Left lung (tissue), 10 donors: ENCODE measurements around the gene RNU6-7. TPM values are rescaled to one million over a fixed set of nuclear protein-coding genes. Genes with fewer than 3 reads are reported as not detected.

Source experiments
- ATAC-seq: fragments of 200-7000 bp; cut with Tn5 transposase; one replicate; pipeline ENCODE4 v1.9.1; 2020; ENCODE audit warnings: moderate library complexity
- DNase-seq, 4 donors: peaks; one replicate each; pipeline ENCODE4 v3.0.0-alpha.2; 2013 to 2020
- H3K27ac ChIP-seq, 2 donors: fragments of 200-600 bp; sonication (generic) in 1 of 2; one replicate each; pipeline versions ENCODE4 v1.5.0 to v1.8.0; 2020 to 2021
- H3K27me3 ChIP-seq, 2 donors: fragments of 200-600 bp; sonication (generic) in 1 of 2; one replicate each; pipeline versions ENCODE4 v1.5.0 to v1.8.0; 2020 to 2021
- H3K36me3 ChIP-seq, 2 donors: fragments of 200-600 bp; sonication (generic) in 1 of 2; one replicate each; pipeline versions ENCODE4 v1.5.0 to v1.8.0; 2020 to 2021
- H3K4me1 ChIP-seq, 2 donors: fragments of 200-600 bp; one replicate each; pipeline ENCODE4 v1.8.0; 2021
- H3K4me3 ChIP-seq, 2 donors: fragments of 200-600 bp; sonication (generic) in 1 of 2; one replicate each; pipeline versions ENCODE4 v1.5.0 to v1.8.0; 2020 to 2021; ENCODE audit warnings: mild to moderate bottlenecking in 1 of 2
- H3K9me3 ChIP-seq, 2 donors: fragments of 200-600 bp; sonication (generic) in 1 of 2; one replicate each; pipeline versions ENCODE4 v1.5.0 to v1.8.0; 2020 to 2021
- intact Hi-C, 2 donors: fragments of 100-400 bp; cut with DNase I; formaldehyde crosslinking; loops; one replicate each; pipeline versions ENCODE4 v1.11.2 to v1.14.2; 2022
- polyA plus RNA-seq, 6 donors: library from polyadenylated mRNA; unstranded; fragments of 120-200 nt; gene quantifications; one replicate each; pipeline ENCODE4 v1.2.1, GENCODE V29; 2013; ENCODE audit not compliant: insufficient read length in 6 of 6
- total RNA-seq, 2 donors: library from RNA; stranded (reverse); fragmentation: NEBNext Ultra II Directional; extraction: Animal tissue kit (Norgen Biotek cat#: 25700); gene quantifications; one replicate each; pipeline ENCODE4 v1.2.1, GENCODE V29; 2021
- TF ChIP-seq, protein P1 (sequence below), 2 donors: fragments of 200-600 bp; sonication (generic) in 1 of 2; IDR thresholded peaks; one replicate each; pipeline versions ENCODE4 v1.5.0 to v1.8.0; 2021; ENCODE audit warnings: antibody characterized with exemption in 2 of 2
- donor health status: DM: no; HTN: yes; CAD: no.
- donor health status: DM: no; HTN: no; CAD: no.

The RNU6-7 gene
- total and polyA plus RNA-seq, 8 donors, result not detected

DNA sequence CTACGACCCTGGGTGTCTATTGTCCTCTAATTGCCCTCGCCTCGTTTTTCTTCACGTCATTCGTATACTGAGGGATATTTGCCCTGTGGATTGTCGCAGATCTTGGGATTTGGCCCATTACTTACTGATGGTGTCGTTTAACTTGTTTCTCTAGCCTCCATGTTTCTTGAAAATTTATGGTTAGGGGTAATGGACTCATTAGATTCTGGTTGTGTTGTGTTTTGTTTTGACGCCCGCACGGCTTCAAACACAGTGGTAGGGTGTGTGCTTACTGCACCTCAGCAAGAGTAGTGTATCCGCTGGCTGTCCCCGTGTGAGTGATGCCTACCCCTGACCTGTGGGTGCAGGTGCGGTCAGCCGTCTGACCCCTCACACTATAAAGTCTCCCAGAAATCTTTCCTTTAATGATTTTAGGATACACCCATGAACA lies 2.1 kb downstream of the RNU6-7 start:
- ATAC-seq (peak; percentile 36), DNase-seq (peak in 2 of 4 donors; percentile 39 to 40)
- peak overlapping the region; percentile 60 to 61 for H3K4me3 ChIP-seq
- no peaks in the 10 kb centered on the region for H3K36me3 ChIP-seq
- intact Hi-C loops, result no loop called here
- TF ChIP-seq, protein P1, sequence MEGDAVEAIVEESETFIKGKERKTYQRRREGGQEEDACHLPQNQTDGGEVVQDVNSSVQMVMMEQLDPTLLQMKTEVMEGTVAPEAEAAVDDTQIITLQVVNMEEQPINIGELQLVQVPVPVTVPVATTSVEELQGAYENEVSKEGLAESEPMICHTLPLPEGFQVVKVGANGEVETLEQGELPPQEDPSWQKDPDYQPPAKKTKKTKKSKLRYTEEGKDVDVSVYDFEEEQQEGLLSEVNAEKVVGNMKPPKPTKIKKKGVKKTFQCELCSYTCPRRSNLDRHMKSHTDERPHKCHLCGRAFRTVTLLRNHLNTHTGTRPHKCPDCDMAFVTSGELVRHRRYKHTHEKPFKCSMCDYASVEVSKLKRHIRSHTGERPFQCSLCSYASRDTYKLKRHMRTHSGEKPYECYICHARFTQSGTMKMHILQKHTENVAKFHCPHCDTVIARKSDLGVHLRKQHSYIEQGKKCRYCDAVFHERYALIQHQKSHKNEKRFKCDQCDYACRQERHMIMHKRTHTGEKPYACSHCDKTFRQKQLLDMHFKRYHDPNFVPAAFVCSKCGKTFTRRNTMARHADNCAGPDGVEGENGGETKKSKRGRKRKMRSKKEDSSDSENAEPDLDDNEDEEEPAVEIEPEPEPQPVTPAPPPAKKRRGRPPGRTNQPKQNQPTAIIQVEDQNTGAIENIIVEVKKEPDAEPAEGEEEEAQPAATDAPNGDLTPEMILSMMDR (IDR thresholded peaks at IDR 0.05), result no peak
- peak overlapping the region; percentile 80 to 88 for H3K27ac ChIP-seq
- H3K4me1 ChIP-seq, result peaks cover 9 to 31% of the 10 kb centered on the region in 2 donors
- peaks cover 0 to 23% of the 10 kb centered on the region in 2 donors for H3K27me3 ChIP-seq
- no peaks in the 10 kb centered on the region for H3K9me3 ChIP-seq

DNA sequence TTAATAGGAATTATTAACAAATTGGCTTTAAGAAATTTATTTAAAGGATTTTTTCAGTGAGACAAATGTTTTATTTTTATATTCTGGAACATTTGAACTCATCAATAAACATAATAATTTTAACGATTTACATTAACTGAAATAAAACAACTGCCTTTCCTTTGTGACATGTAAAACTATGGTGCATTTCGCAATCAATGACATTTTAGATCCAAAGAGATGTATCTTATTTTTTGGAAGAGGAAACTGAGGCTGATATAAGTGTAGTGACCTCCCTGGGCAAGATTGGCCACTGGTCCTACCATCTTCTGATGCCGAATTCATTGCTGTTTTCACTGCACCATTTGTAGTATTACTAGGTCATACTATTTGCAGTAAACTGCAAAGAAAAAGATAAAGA lies 3.7 kb downstream of the RNU6-7 start:
- peaks cover 0 to 23% of the 10 kb centered on the region in 2 donors for H3K27me3 ChIP-seq
- DNase-seq, result no peak
- intact Hi-C loops, result no loop called here

DNA sequence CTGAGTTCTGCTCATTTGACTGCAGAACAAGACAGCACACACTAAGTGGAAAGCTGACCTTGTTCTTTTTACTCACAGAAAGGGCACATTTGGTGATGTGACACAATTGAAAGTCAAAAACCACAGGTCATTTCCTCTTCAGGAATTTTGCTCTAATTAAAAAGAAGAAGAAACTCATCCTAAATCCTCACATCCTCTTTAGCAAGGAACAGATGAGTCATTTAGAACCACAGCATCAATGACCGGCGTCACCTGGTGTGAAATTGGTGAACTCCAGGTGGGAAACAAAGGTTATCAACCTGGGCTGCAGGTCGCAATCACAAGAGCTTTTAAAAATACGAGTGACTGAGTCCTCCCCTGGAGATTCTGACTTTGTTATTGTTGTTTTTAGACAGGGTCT lies 4.1 kb downstream of the RNU6-7 start:
- Histone ChIP-seq H3K27ac (no peak overlapping the region), H3K27me3 (peaks cover 0 to 23% of the 10 kb centered on the region in 2 donors), H3K36me3 (no peaks in the 10 kb centered on the region), H3K4me3 (no peak overlapping the region), H3K4me1 (peaks cover 9 to 22% of the 10 kb centered on the region in 2 donors), H3K9me3 (no peaks in the 10 kb centered on the region)
- ATAC-seq (no peak), DNase-seq (no peak)
- TF ChIP-seq, protein P1 (IDR thresholded peaks at IDR 0.05), result no peak
- intact Hi-C loops, result no loop called here

More for the DNA sequence above, 3.7 kb downstream of the RNU6-7 start:
- H3K4me1 ChIP-seq, result peaks cover 9 to 26% of the 10 kb centered on the region in 2 donors
- no peak for ATAC-seq
- TF ChIP-seq, protein P1 (IDR thresholded peaks at IDR 0.05), result no peak
- H3K27ac ChIP-seq, result no peak overlapping the region
- no peak overlapping the region for H3K4me3 ChIP-seq
- no peaks in the 10 kb centered on the region for H3K9me3 ChIP-seq
- H3K36me3 ChIP-seq, result no peaks in the 10 kb centered on the region

DNA sequence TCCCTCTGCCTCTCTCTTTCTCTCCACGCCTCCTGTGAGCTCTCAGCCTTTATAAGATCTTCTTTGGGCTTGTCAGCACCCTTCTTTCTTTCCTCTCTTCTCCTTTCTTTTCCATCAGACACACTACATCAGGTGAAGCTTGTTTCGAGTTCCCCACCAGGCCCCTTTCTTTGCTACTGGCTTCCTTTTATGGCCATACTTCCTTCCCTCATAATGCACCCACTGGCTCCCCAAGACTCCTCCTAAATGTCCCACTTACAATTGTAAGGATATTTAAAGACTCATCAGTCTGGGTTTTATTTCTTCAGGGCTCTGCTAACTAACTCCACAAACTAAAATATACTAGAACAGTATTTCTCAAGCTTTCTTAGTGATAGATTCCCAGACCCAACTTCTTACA lies 4.7 kb downstream of the RNU6-7 start:
- Histone ChIP-seq H3K36me3 (no peaks in the 10 kb centered on the region), H3K27me3 (peaks cover 0 to 22% of the 10 kb centered on the region in 2 donors), H3K4me1 (peaks cover 9 to 22% of the 10 kb centered on the region in 2 donors), H3K9me3 (no peaks in the 10 kb centered on the region), H3K27ac (no peak overlapping the region), H3K4me3 (no peak overlapping the region)
- ATAC-seq (no peak), DNase-seq (no peak)
- intact Hi-C loops, result no loop called here
- TF ChIP-seq, protein P1 (IDR thresholded peaks at IDR 0.05), result no peak

DNA sequence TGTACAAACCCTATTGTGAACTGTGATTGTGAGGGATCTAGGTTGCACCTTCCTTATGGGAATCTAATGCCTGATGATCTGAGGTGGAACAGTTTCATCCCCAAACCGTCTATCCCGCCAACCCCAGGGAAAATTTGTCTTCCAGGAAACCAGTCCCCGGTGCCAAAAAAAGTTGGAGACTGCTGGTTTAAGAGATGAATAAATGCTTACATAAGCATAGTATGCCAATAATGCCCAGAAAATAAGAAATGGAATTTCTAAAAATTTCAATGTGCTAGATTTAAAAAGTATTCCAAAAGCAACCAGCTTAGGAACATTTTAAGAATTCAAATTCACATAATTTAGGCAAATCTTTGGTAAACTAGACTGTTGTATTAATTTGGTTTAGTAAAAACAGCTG lies 6.6 kb downstream of the RNU6-7 start:
- Histone ChIP-seq H3K4me1 (peaks cover 4 to 6% of the 10 kb centered on the region in 2 donors), H3K36me3 (no peaks in the 10 kb centered on the region), H3K4me3 (no peak overlapping the region), H3K27me3 (peaks cover 0 to 6% of the 10 kb centered on the region in 2 donors), H3K9me3 (no peaks in the 10 kb centered on the region), H3K27ac (no peak overlapping the region)
- intact Hi-C loops, result no loop called here
- TF ChIP-seq, protein P1 (IDR thresholded peaks at IDR 0.05), result no peak
- no peak for ATAC-seq
- no peak for DNase-seq
